Activated T-helper 1 cell treated with anti-CD3 and anti-CD28 coated beads, Interleukin-12 subunit alpha, Interleukin-12 subunit beta, Interleukin-2, Interleukin-4 antibody, amounts not matched to agents 30 ng/mL and 10 ng/mL and 1 ng/mL, durations not matched to agents 14 hours and 24 hours and 36 hours (primary cell): ENCODE data around the gene MYO5C. TPM values are rescaled to one million over a fixed set of nuclear protein-coding genes. Genes with fewer than 3 reads are reported as not detected.
A peak's percentile ranks its signal among the peaks of the same experiment; 100 is the strongest.

Experiments
- DNase-seq: peaks from one replicate; pipeline ENCODE4 v3.0.0; 2021; ENCODE audit warnings: low spot score
- H3K27ac Mint-ChIP-seq: one replicate; pipeline ENCODE4 v1.8.0; 2021; ENCODE audit warnings: mild to moderate bottlenecking, mixed read lengths
- H3K27me3 Mint-ChIP-seq: one replicate; pipeline ENCODE4 v1.8.0; 2022; ENCODE audit warnings: mild to moderate bottlenecking, moderate library complexity, mixed read lengths; ENCODE audit not compliant: insufficient read depth
- H3K36me3 Mint-ChIP-seq: one replicate; pipeline ENCODE4 v1.8.0; 2021; ENCODE audit warnings: low read depth, mixed read lengths
- H3K4me1 Mint-ChIP-seq: one replicate; pipeline ENCODE4 v1.8.0; 2021; ENCODE audit warnings: low read depth, mixed read lengths
- H3K4me3 Mint-ChIP-seq: one replicate; pipeline ENCODE4 v1.8.0; 2021; ENCODE audit warnings: mild to moderate bottlenecking, moderate library complexity, mixed read lengths
- H3K9me3 Mint-ChIP-seq: one replicate; pipeline ENCODE4 v1.8.0; 2021; ENCODE audit warnings: mixed read lengths
- intact Hi-C: fragments of 100-400 bp; cut with micrococcal nuclease; formaldehyde crosslinking; loops from one replicate; pipeline ENCODE4 v1.15.1; 2024
- total RNA-seq: library from RNA; stranded (reverse); gene quantifications from 2 replicates; pipeline ENCODE4 v1.2.3, GENCODE V29; 2022

Gene MYO5C
- 0.29 and 0.54 TPM in 2 replicates for total RNA-seq

- DNase-seq, result no peak
- Mint-ChIP-seq H3K27me3 (peaks cover 55% of the 10 kb centered on the region), H3K36me3 (no peaks in the 10 kb centered on the region), H3K4me3 (peak within 1 kb of the TSS; percentile 65), H3K4me1 (peaks cover 25% of the 10 kb centered on the region), H3K9me3 (no peaks in the 10 kb centered on the region), H3K27ac (no peak within 1 kb of the TSS)
- intact Hi-C loops, result no loop called here
Observed at GRCh38 chr15:52295421-52296001, at the start of gene MYO5C. MYO5C (minus strand) TSS chr15:52295804; CDS start chr15:52295636, 168 bp downstream.

GRCh38 chr15:52344592-52344991 lies 49.0 kb upstream of the MYO5C start:
- H3K9me3 Mint-ChIP-seq, result no peaks in the 10 kb centered on the region
- H3K36me3 Mint-ChIP-seq, result peaks cover 9% of the 10 kb centered on the region
- no peaks in the 10 kb centered on the region for H3K27me3 Mint-ChIP-seq
- intact Hi-C loops, result no loop called here
- peaks cover 5% of the 10 kb centered on the region for H3K4me1 Mint-ChIP-seq
- no peak overlapping the region for H3K4me3 Mint-ChIP-seq
- H3K27ac Mint-ChIP-seq, result no peak overlapping the region
- no peak for DNase-seq

GRCh38 chr15:52343831-52344230 lies 48.2 kb upstream of the MYO5C start:
- no peak overlapping the region for H3K27ac Mint-ChIP-seq

GRCh38 chr15:52340093-52340492 lies 44.5 kb upstream of the MYO5C start:
- H3K36me3 Mint-ChIP-seq, result peaks cover 5% of the 10 kb centered on the region
- H3K27ac Mint-ChIP-seq, result no peak overlapping the region
- no peaks in the 10 kb centered on the region for H3K27me3 Mint-ChIP-seq

More at GRCh38 chr15:52343831-52344230, 48.2 kb upstream of the MYO5C start:
- H3K4me1 Mint-ChIP-seq, result peaks cover 5% of the 10 kb centered on the region
- no peaks in the 10 kb centered on the region for H3K27me3 Mint-ChIP-seq
- DNase-seq, result no peak
- H3K9me3 Mint-ChIP-seq, result no peaks in the 10 kb centered on the region
- intact Hi-C loops, result no loop called here
- H3K36me3 Mint-ChIP-seq, result peaks cover 5% of the 10 kb centered on the region
- H3K4me3 Mint-ChIP-seq, result no peak overlapping the region

GRCh38 chr15:52338891-52339290 lies 43.3 kb upstream of the MYO5C start:
- no peak overlapping the region for H3K27ac Mint-ChIP-seq
- peaks cover 6% of the 10 kb centered on the region for H3K36me3 Mint-ChIP-seq
- no peaks in the 10 kb centered on the region for H3K9me3 Mint-ChIP-seq

More at GRCh38 chr15:52340093-52340492, 44.5 kb upstream of the MYO5C start:
- Mint-ChIP-seq H3K4me1 (peaks cover 18% of the 10 kb centered on the region), H3K4me3 (no peak overlapping the region), H3K9me3 (no peaks in the 10 kb centered on the region)
- intact Hi-C loops, result no loop called here
- no peak for DNase-seq

GRCh38 chr15:52338058-52338457 lies 42.5 kb upstream of the MYO5C start:
- Mint-ChIP-seq H3K36me3 (peaks cover 6% of the 10 kb centered on the region), H3K4me3 (no peak overlapping the region), H3K4me1 (peaks cover 21% of the 10 kb centered on the region), H3K9me3 (no peaks in the 10 kb centered on the region), H3K27ac (no peak overlapping the region), H3K27me3 (no peaks in the 10 kb centered on the region)
- no peak for DNase-seq
- intact Hi-C loops, result no loop called here

More at GRCh38 chr15:52338891-52339290, 43.3 kb upstream of the MYO5C start:
- peaks cover 18% of the 10 kb centered on the region for H3K4me1 Mint-ChIP-seq
- no peak overlapping the region for H3K4me3 Mint-ChIP-seq
- no peaks in the 10 kb centered on the region for H3K27me3 Mint-ChIP-seq
- no peak for DNase-seq
- intact Hi-C loops, result no loop called here

GRCh38 chr15:52337198-52337853 lies 41.7 kb upstream of the MYO5C start:
- intact Hi-C loops, result no loop called here

GRCh38 chr15:52336529-52336928 lies 40.9 kb upstream of the MYO5C start:
- Mint-ChIP-seq H3K9me3 (no peaks in the 10 kb centered on the region), H3K27me3 (no peaks in the 10 kb centered on the region), H3K36me3 (peaks cover 9% of the 10 kb centered on the region), H3K27ac (no peak overlapping the region), H3K4me3 (no peak overlapping the region), H3K4me1 (peaks cover 37% of the 10 kb centered on the region)
- DNase-seq, result no peak
- intact Hi-C loops, result no loop called here

More at GRCh38 chr15:52337198-52337853, 41.7 kb upstream of the MYO5C start:
- H3K36me3 Mint-ChIP-seq, result peaks cover 9% of the 10 kb centered on the region
- DNase-seq, result no peak
- peak overlapping the region; percentile 19 for H3K27ac Mint-ChIP-seq
- H3K9me3 Mint-ChIP-seq, result no peaks in the 10 kb centered on the region
- H3K27me3 Mint-ChIP-seq, result no peaks in the 10 kb centered on the region
- H3K4me3 Mint-ChIP-seq, result no peak overlapping the region
- peaks cover 29% of the 10 kb centered on the region for H3K4me1 Mint-ChIP-seq

- intact Hi-C loops, result loop anchor here (5.0 kb wide), 1 partner anchor 148 kb away; no protein-coding TSS in a partner anchor
Observed at GRCh38 chr15:52334491-52335160, 39.0 kb upstream of the MYO5C start.

GRCh38 chr15:52331490-52332240 lies 36.1 kb upstream of the MYO5C start:
- DNase-seq, result peak; percentile 58
- Mint-ChIP-seq H3K4me3 (peak overlapping the region; percentile 57), H3K9me3 (no peaks in the 10 kb centered on the region), H3K27ac (peak overlapping the region; percentile 76), H3K36me3 (peaks cover 18% of the 10 kb centered on the region), H3K4me1 (peaks cover 28% of the 10 kb centered on the region), H3K27me3 (no peaks in the 10 kb centered on the region)
- intact Hi-C loops, result loop anchor here (1.0 to 5.0 kb wide), 10 partner anchors 69 to 404 kb away; partner anchors contain the start of genes ARPP19 and MYO5A

More at GRCh38 chr15:52334491-52335160, 39.0 kb upstream of the MYO5C start:
- Mint-ChIP-seq H3K36me3 (peaks cover 8% of the 10 kb centered on the region), H3K27me3 (no peaks in the 10 kb centered on the region), H3K4me3 (no peak overlapping the region), H3K9me3 (no peaks in the 10 kb centered on the region), H3K4me1 (peaks cover 43% of the 10 kb centered on the region), H3K27ac (no peak overlapping the region)
- no peak for DNase-seq

- no peak for DNase-seq
- Mint-ChIP-seq H3K27me3 (no peaks in the 10 kb centered on the region), H3K4me1 (peaks cover 25% of the 10 kb centered on the region), H3K9me3 (no peaks in the 10 kb centered on the region), H3K4me3 (no peak overlapping the region), H3K36me3 (peaks cover 22% of the 10 kb centered on the region), H3K27ac (no peak overlapping the region)
- intact Hi-C loops, result loop anchor here (2.0 to 5.0 kb wide), 2 partner anchors 152 to 229 kb away; no protein-coding TSS in a partner anchor
Observed at GRCh38 chr15:52329987-52330386, 34.4 kb upstream of the MYO5C start.

- no peak for DNase-seq
- intact Hi-C loops, result no loop called here
- Mint-ChIP-seq H3K27me3 (no peaks in the 10 kb centered on the region), H3K4me3 (no peak overlapping the region), H3K9me3 (no peaks in the 10 kb centered on the region), H3K36me3 (peaks cover 18% of the 10 kb centered on the region), H3K4me1 (peaks cover 25% of the 10 kb centered on the region), H3K27ac (no peak overlapping the region)
Observed at GRCh38 chr15:52329150-52329549, 33.5 kb upstream of the MYO5C start.
